ENCODE measurements around the gene GP9. TPM values are rescaled to one million over a fixed set of nuclear protein-coding genes. Genes with fewer than 3 reads are reported as not detected.
"Not testable (repeated sequence)": the region's sequence is repeated elsewhere in the genome, so short reads cannot be mapped to it uniquely, and the experiment has no call there.

GP9 gene
- total RNA-seq, 1 experiment from 2014 or later: not detected

- no peaks in the 10 kb centered on the region for H3K9me3 ChIP-seq (ENCODE audit: control insufficient read depth, low read depth, low read length)
- no peak overlapping the region for H3K23ac ChIP-seq (ENCODE audit: insufficient read length, low read depth, low read length)
- Mint-ChIP-seq H3K4me3 (no peak overlapping the region), H3K36me3 (ENCODE audit: insufficient read depth in 1 of 3, low read depth in 3 of 3) (no peaks in the 10 kb centered on the region), H3K27me3 (ENCODE audit: low read depth) (peaks cover 6% of the 10 kb centered on the region), H3K27ac (no peak overlapping the region), H3K9me3 (0 out of 5 replicates have a peak, but pooled peaks cover 0 to 2% of the 10 kb centered on the region in 2 experiments), H3K4me1 (no peaks in the 10 kb centered on the region)
- H4K5ac ChIP-seq (ENCODE audit: insufficient read length, low read depth, low read length): no peak overlapping the region
- H3K56ac ChIP-seq (ENCODE audit: insufficient read length, low read depth, low read length): no peak overlapping the region
- H3K9ac ChIP-seq (ENCODE audit: extremely low read depth, insufficient read length, low read length): no peak overlapping the region
- no peak overlapping the region for H2BK15ac ChIP-seq (ENCODE audit: low read depth, low read length)
- H2AK5ac ChIP-seq (ENCODE audit: insufficient read length, low read length): no peak overlapping the region
- H3K4ac ChIP-seq (ENCODE audit: low read depth, low read length): no peak overlapping the region
- no peaks in the 10 kb centered on the region for H3K79me1 ChIP-seq (ENCODE audit: insufficient read depth, low read depth, low read length, poor library complexity, severe bottlenecking)
- H3K4me2 ChIP-seq (ENCODE audit: insufficient read depth, insufficient read length, low read length): no peak overlapping the region
- H3K4me1 ChIP-seq (ENCODE audit: insufficient read depth, low read length): no peaks in the 10 kb centered on the region
- H3K14ac ChIP-seq (ENCODE audit: insufficient read depth, low read length): no peak overlapping the region
- no CpG with 5 or more reads among the region's 44 CpGs for WGBS (ENCODE audit: extremely low coverage, insufficient read length, low lambda C conversion rate)
- H2BK20ac ChIP-seq (ENCODE audit: low read depth, low read length, poor library complexity, severe bottlenecking): no peak overlapping the region
- no peaks in the 10 kb centered on the region for H3K79me2 ChIP-seq (ENCODE audit: insufficient read depth, low read length)
- DNase-seq: no peak
- no peak overlapping the region for H2AFZ ChIP-seq (ENCODE audit: low read length)
- no peaks in the 10 kb centered on the region for H4K20me1 ChIP-seq (ENCODE audit: control insufficient read depth, insufficient read depth, insufficient read length)
- no peaks in the 10 kb centered on the region for H3K23me2 ChIP-seq (ENCODE audit: insufficient read length, low read depth, low read length, poor library complexity, severe bottlenecking)
- no peak overlapping the region for H2BK12ac ChIP-seq (ENCODE audit: insufficient read length, low read depth, low read length)
- H3K18ac ChIP-seq (ENCODE audit: insufficient read length, low read depth, low read length): no peak overlapping the region
- TF ChIP-seq, protein P1, sequence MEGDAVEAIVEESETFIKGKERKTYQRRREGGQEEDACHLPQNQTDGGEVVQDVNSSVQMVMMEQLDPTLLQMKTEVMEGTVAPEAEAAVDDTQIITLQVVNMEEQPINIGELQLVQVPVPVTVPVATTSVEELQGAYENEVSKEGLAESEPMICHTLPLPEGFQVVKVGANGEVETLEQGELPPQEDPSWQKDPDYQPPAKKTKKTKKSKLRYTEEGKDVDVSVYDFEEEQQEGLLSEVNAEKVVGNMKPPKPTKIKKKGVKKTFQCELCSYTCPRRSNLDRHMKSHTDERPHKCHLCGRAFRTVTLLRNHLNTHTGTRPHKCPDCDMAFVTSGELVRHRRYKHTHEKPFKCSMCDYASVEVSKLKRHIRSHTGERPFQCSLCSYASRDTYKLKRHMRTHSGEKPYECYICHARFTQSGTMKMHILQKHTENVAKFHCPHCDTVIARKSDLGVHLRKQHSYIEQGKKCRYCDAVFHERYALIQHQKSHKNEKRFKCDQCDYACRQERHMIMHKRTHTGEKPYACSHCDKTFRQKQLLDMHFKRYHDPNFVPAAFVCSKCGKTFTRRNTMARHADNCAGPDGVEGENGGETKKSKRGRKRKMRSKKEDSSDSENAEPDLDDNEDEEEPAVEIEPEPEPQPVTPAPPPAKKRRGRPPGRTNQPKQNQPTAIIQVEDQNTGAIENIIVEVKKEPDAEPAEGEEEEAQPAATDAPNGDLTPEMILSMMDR (conservative IDR thresholded peaks at IDR 0.05): no peak
- no peaks in the 10 kb centered on the region for H3K27me3 ChIP-seq (ENCODE audit: insufficient read depth, low read length)
- no peak overlapping the region for H4K8ac ChIP-seq (replicated peaks; ENCODE audit: insufficient read length, low read depth, low read length)
- no peak overlapping the region for H3T11ph ChIP-seq (ENCODE audit: low read length)
- H4K91ac ChIP-seq (ENCODE audit: insufficient read length, low read depth, low read length): no peak overlapping the region
- H2BK5ac ChIP-seq (ENCODE audit: insufficient read length, low read length): no peak overlapping the region
- H3K27ac ChIP-seq (ENCODE audit: insufficient read length, low read depth, low read length): no peak overlapping the region
- H2BK120ac ChIP-seq (ENCODE audit: low read depth, low read length, poor library complexity, severe bottlenecking): no peak overlapping the region
Observed at GRCh38 chr3:129068291-129068886, 7.8 kb downstream of the GP9 start.

- not testable (repeated sequence) for H4K5ac ChIP-seq (ENCODE audit: insufficient read length, low read depth, low read length)
Observed at GRCh38 chr3:129069313-129070085, 8.9 kb downstream of the GP9 start.

More at GRCh38 chr3:129069313-129070085, 8.9 kb downstream of the GP9 start:
- H3K4me3 Mint-ChIP-seq; H3K14ac ChIP-seq (ENCODE audit: insufficient read depth, low read length); H3K23me2 ChIP-seq (ENCODE audit: insufficient read length, low read depth, low read length, poor library complexity, severe bottlenecking); H3K27me3 Mint-ChIP-seq (ENCODE audit: low read depth); H3K18ac ChIP-seq (ENCODE audit: insufficient read length, low read depth, low read length); H3K4me1 ChIP-seq (ENCODE audit: insufficient read depth, low read length); H3T11ph ChIP-seq (ENCODE audit: low read length); H4K20me1 ChIP-seq (ENCODE audit: control insufficient read depth, insufficient read depth, insufficient read length); H2BK15ac ChIP-seq (ENCODE audit: low read depth, low read length); DNase-seq; H2BK20ac ChIP-seq (ENCODE audit: low read depth, low read length, poor library complexity, severe bottlenecking); H3K4me1 Mint-ChIP-seq; H2BK12ac ChIP-seq (ENCODE audit: insufficient read length, low read depth, low read length); H4K91ac ChIP-seq (ENCODE audit: insufficient read length, low read depth, low read length); H3K27ac ChIP-seq (ENCODE audit: insufficient read length, low read depth, low read length); H2AFZ ChIP-seq (ENCODE audit: low read length); H3K9me3 Mint-ChIP-seq; H3K27me3 ChIP-seq (ENCODE audit: insufficient read depth, low read length); H3K79me2 ChIP-seq (ENCODE audit: insufficient read depth, low read length); H2BK5ac ChIP-seq (ENCODE audit: insufficient read length, low read length); H2BK120ac ChIP-seq (ENCODE audit: low read depth, low read length, poor library complexity, severe bottlenecking); H3K4ac ChIP-seq (ENCODE audit: low read depth, low read length); H3K56ac ChIP-seq (ENCODE audit: insufficient read length, low read depth, low read length); H4K8ac ChIP-seq (replicated peaks; ENCODE audit: insufficient read length, low read depth, low read length); H3K27ac Mint-ChIP-seq; H3K9me3 ChIP-seq (ENCODE audit: control insufficient read depth, low read depth, low read length); H2AK5ac ChIP-seq (ENCODE audit: insufficient read length, low read length); H3K9ac ChIP-seq (ENCODE audit: extremely low read depth, insufficient read length, low read length); H3K23ac ChIP-seq (ENCODE audit: insufficient read length, low read depth, low read length); H3K79me1 ChIP-seq (ENCODE audit: insufficient read depth, low read depth, low read length, poor library complexity, severe bottlenecking); H3K36me3 Mint-ChIP-seq (ENCODE audit: insufficient read depth in 1 of 3, low read depth in 3 of 3); H3K4me2 ChIP-seq (ENCODE audit: insufficient read depth, insufficient read length, low read length): not testable (repeated sequence)
- WGBS (ENCODE audit: extremely low coverage, insufficient read length, low lambda C conversion rate): no CpG with 5 or more reads among the region's 13 CpGs

All from H9 (cell line).